ENCODE results near the gene NTM.

DNA sequence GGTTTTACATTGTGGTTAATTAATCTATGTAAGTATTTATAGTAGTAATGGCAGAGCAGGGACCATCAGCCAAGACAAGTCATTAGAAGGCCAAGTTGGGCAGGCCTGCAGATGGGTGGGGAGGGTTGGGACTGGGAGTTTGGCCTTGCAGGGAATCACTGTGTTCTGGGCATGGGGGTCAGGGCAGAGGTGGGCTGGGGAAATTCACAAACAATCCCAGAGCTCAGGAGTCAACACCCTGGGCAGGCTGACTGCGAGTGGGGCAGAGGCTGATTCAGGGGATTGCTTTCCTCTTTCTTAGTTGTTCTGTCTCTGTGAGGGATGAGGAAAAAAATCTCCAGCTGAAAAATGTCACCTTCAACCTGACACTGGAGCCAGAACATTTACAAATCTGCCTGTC lies 322.5 kb downstream of the NTM start:
- TF ChIP-seq, protein P1, sequence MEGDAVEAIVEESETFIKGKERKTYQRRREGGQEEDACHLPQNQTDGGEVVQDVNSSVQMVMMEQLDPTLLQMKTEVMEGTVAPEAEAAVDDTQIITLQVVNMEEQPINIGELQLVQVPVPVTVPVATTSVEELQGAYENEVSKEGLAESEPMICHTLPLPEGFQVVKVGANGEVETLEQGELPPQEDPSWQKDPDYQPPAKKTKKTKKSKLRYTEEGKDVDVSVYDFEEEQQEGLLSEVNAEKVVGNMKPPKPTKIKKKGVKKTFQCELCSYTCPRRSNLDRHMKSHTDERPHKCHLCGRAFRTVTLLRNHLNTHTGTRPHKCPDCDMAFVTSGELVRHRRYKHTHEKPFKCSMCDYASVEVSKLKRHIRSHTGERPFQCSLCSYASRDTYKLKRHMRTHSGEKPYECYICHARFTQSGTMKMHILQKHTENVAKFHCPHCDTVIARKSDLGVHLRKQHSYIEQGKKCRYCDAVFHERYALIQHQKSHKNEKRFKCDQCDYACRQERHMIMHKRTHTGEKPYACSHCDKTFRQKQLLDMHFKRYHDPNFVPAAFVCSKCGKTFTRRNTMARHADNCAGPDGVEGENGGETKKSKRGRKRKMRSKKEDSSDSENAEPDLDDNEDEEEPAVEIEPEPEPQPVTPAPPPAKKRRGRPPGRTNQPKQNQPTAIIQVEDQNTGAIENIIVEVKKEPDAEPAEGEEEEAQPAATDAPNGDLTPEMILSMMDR (IDR thresholded peaks at IDR 0.05): no peak
- TF ChIP-seq POLR2A (IDR thresholded peaks at IDR 0.05): no peak

Measured in esophagus squamous epithelium (tissue), 4 donors.